Kidney capillary endothelial cell (primary cell): ENCODE data around the gene PPP1R3D.
"Not testable (repeated sequence)": the region's sequence is repeated elsewhere in the genome, so short reads cannot be mapped to it uniquely, and the experiment has no call there.

ENCODE experiments used
- DNase-seq: peaks from one replicate; pipeline ENCODE4 v3.0.0-alpha.2; 2018; ENCODE audit warnings: low spot score

PPP1R3D gene

DNA sequence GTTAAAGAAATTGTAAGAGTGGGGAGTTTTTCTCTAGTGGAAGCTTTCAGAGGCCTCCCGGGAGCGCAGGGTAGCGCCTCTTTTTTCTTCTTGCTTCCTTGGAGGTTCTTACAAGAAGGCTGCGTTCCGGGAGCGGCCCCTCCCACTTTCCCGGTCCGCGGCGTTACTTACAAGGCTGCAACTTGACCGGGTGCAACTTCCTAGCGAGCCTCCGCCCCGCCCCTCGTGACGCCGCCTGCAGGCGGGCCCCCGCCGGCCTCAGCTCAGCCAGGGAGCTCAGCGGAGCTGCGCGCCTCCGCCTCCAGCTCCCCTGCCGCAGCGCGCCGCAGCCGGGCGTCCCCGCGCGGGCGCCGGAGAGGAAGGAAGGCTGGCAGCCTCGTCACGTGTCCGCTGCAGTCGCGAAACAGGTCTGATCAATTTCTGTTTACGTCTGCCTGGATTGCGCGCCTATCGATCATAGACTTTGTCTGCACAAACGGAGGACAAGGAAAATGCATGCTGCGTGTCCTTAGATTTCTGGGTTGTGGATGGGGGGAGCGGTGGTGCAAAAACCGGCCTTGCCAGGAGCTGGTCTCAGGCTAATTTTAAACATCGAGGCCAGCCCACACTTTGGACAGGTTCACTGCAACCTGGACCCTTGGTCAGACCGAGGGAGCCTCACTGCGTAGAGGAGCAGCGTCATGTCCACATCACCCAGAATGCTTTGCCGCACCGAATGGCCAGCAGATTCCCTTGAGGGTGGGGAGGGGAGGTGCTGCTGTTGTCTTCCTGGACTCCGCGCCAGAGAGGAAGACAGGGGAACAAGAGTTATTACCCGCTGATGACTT, at the start of gene PPP1R3D, which contains the start of gene FAM217B:
PPP1R3D (minus strand) TSS at position 177 of the 827 bp plus-strand sequence. CDS start 374 bp downstream, outside the sequence.
FAM217B (plus strand) TSS at position 261 of the 827 bp plus-strand sequence. CDS start 3,555 bp downstream, outside the sequence.
- peak; percentile 88 for DNase-seq

DNA sequence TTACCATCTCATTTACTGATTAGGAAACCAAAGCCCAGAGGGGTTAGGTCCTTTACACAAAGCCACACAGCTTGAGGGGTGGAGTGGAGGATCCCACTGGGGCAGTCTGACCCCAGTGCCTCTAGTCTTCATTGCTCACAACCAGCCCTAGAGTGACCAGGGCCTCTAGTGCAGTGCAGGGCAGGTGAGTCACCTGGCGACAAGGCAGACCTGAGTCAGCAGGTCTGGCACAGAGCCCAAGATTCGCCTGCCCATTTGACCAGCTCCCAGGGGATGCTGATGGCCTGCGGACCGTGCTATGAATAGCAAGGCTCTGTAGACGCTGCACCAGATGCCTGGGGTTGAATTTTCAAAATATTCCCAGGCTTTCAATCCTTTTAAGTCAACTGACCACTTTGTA, 48.0 kb upstream of the PPP1R3D start:
- no peak for DNase-seq

GRCh38 chr20:59987135-59987534, 47.0 kb upstream of the PPP1R3D start:
- DNase-seq, result no peak

DNA sequence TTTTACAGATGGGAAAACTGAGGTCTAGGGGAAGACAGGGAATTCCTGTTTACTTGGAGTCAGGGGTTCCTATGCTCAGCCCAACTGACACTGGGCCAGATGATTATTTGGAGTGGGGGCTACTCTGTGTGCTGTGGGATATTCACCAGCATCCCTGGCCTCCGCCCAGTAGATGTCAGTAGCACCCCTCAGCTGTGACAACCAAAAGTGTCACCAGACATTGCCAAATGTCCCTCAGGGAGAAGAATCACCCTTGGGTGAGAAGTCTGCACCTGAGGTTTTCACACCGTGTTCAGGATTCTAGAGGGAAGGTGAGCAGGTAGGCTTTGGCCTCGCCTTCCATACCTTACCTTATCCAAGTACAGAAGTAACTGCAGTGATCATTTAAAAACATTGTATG, 45.8 kb upstream of the PPP1R3D start:
- no peak for DNase-seq

- no peak for DNase-seq
Measured at GRCh38 chr20:59985164-59985563, 45.1 kb upstream of the PPP1R3D start.

GRCh38 chr20:59984541-59984940, 44.4 kb upstream of the PPP1R3D start:
- no peak for DNase-seq

- no peak for DNase-seq
Measured at GRCh38 chr20:59983076-59983475, 43.0 kb upstream of the PPP1R3D start.

DNA sequence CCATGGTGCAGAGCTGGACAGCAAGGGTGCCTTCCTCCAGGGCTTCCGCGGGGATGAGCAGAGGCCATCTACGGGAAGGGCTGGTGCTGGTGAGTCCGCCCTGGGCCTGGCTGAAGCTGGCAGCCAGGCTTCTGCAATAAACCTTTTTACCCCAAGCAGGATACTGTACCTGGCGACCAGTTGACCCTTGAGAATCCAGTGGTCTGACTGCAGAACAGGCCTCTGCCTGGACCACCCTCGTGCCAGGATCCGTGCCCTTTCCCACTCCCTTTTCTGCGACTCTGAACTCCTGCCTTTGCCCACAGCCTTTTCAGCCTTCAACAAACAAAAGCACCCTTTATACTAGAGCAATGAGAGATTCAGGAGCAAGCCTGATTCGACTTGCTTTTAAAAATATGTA, 37.0 kb upstream of the PPP1R3D start:
- DNase-seq, result no peak

- no peak for DNase-seq
Measured at GRCh38 chr20:59976156-59976782, 36.2 kb upstream of the PPP1R3D start.

- no peak for DNase-seq
Measured at GRCh38 chr20:59972037-59972801, 32.1 kb upstream of the PPP1R3D start.

DNA sequence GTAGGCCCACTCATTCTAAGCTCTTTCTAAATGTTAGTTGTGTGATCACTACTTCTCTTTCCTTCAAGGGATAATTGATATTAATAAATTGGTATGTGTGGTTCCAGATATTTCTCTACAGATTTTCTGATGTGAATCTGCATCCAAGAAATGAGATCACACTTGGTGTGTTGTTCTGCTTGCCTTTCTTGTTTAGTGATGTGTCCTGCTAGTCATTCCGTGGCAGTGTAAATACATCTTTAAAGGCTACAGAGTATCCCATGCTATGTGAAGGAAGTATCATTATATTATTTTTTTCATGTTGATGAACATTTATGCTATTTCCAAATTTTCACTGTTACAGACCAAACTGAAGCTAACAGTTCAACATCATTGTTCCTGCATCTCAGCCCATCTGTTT, 31.3 kb upstream of the PPP1R3D start:
- no peak for DNase-seq

- no peak for DNase-seq
Measured at GRCh38 chr20:59966428-59966827, 26.3 kb upstream of the PPP1R3D start.

DNA sequence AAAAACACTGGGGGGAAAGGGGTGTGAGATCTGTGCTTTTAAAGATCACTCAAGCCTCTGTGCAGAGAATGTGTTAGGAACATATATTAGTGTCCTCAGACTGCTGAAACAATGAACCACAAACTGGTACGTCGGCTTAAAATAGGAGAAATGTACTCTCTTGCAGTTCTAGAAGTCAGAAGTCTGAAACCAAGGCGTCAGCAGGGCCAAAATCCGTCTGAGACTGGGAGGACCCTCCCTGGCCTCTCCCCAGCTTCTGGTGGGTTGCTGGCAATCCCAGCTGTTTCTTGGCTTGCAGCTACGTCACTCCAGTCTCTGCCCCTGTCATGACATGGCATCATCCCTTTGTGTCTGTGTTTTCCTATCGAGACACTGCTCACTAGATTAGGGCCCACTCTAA, 22.1 kb upstream of the PPP1R3D start:
- no peak for DNase-seq

GRCh38 chr20:59961423-59961822, 21.3 kb upstream of the PPP1R3D start:
- no peak for DNase-seq

DNA sequence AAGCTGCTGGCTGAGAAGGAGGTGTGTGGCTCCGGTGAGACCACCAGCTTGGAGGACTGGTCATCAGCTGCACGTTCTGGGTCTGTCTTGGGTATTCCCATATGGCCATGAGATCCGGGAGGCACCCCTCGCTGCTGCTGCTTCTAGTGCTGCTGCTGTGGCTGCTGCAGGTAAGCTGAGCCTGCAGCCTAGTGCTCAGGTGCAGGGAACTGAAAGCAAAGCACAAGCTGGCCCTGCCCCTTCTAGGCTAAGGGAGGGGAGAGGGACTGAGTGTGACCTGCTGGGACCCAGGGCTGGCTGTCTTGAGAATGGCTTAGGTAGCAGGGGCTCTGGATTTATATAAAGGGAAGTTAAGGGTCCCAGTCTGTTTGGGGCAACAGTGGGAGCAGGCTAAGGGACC, 18.5 kb upstream of the PPP1R3D start:
- DNase-seq, result no peak

DNA sequence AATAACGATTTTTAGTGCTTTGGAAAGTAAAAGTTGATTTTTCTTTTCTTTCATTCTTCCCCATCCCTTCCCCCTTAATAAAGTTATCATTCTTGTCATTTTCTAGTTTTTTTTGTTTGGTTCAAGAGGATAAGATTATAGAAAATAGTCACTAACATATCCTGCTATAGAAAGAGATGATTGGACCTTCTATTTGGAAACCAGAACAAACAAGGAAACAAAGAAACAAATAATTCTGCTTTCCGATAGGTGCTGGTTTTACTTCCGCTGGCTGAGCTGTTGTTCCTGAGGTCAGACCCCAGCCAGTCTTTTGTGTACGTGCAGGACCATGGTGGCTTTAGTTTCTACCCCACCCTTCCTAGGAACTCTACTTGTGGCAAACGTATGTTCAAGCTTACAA, 18.0 kb upstream of the PPP1R3D start, which contains the start of gene CDH26:
CDH26 (plus strand) TSS at position 301 of the 400 bp plus-strand sequence. CDS start 304 bp downstream, outside the sequence.
- DNase-seq, result no peak

- not testable (repeated sequence) for DNase-seq
Measured at GRCh38 chr20:59957568-59957967, 17.5 kb upstream of the PPP1R3D start.

- peak; percentile 7 for DNase-seq
Measured at GRCh38 chr20:59955131-59955796, 15.2 kb upstream of the PPP1R3D start.

DNA sequence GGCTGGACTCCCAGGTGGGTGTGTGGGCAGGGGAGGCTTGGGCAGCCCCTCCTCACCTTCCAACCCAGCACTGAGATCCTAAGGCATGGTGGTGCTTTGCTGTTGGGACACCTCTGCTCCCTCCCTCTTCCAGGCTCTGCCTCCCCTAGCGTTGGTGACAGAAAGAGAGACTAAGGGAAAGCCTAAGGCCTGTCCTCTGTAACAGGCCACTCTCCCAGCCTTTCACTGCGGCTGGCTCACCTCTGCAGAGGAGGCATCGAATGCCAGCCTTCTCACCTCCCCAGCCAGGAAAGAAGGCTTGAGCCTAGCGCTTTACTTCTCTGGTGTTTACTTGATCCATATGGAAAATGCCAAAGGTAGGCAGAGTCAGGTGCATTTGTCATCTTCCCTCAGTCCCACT, 14.6 kb upstream of the PPP1R3D start:
- DNase-seq, result no peak

GRCh38 chr20:59949911-59950310, 9.8 kb upstream of the PPP1R3D start:
- DNase-seq, result no peak

GRCh38 chr20:59948828-59949720, 9.0 kb upstream of the PPP1R3D start:
- peak; percentile 32 for DNase-seq
